K562 (cell line): ENCODE measurements around the gene TNFRSF18. TPM values are rescaled to one million over a fixed set of nuclear protein-coding genes. Genes with fewer than 3 reads are reported as not detected.

ENCODE experiments used
- HNRNPLL ChIP-seq: fragments of 200-400 bp; formaldehyde crosslinking; IDR thresholded peaks from 2 replicates; pipeline ENCODE4 v1.6.1; 2017; ENCODE audit warnings: low read length, low read depth, mild to moderate bottlenecking; ENCODE audit not compliant: poor library complexity, severe bottlenecking
- LARP7 ChIP-seq: fragments of 450-650 bp; IDR thresholded peaks from 2 replicates; pipeline ENCODE4 v1.6.1; 2016
- MCM3 ChIP-seq: fragments of 450-650 bp; IDR thresholded peaks from 2 replicates; pipeline ENCODE4 v1.6.1; 2016
- MCM7 ChIP-seq, 2 experiments: fragments of 450-650 bp; IDR thresholded peaks; 2 replicates each; pipeline ENCODE4 v1.6.1; 2016 to 2018
- NCOA4 ChIP-seq: fragments of 450-650 bp; IDR thresholded peaks from 2 replicates; pipeline ENCODE4 v1.6.1; 2018; ENCODE audit warnings: mild to moderate bottlenecking; ENCODE audit not compliant: partially characterized antibody
- STAT6 ChIP-seq: sonication (generic); formaldehyde crosslinking; IDR thresholded peaks from 2 replicates; pipeline ENCODE4 v1.8.1; 2023; ENCODE audit warnings: mild to moderate bottlenecking, missing genetic modification reagents
- TCF7L2 ChIP-seq: fragments of 150-350 bp; IDR thresholded peaks from 2 replicates; pipeline ENCODE4 v1.6.1; 2016; ENCODE audit warnings: low read depth, mild to moderate bottlenecking, low read length, moderate library complexity
- TFAM ChIP-seq: fragments of 250-450 bp; sonication (Bioruptor Pico); conservative IDR thresholded peaks from 2 replicates; pipeline ENCODE4 v1.5.0; 2021; ENCODE audit warnings: mild to moderate bottlenecking, moderate library complexity
- WHSC1 ChIP-seq: IDR thresholded peaks from one replicate; pipeline ENCODE4 v1.6.1; 2012; ENCODE audit warnings: low read length, control low read depth, inconsistent platforms
- ZBTB12 ChIP-seq: fragments of 250-450 bp; sonication (Bioruptor Pico); IDR thresholded peaks from 2 replicates; pipeline ENCODE4 v1.4.0; 2020
- ZMIZ1 ChIP-seq, 2 experiments: fragments of 150-350 bp in 1 of 2; IDR thresholded peaks; 2 replicates each; pipeline ENCODE4 v1.6.1; 2012 to 2016; ENCODE audit warnings: low read depth in 2 of 2, low read length in 2 of 2, mild to moderate bottlenecking in 1 of 2, moderate library complexity in 1 of 2
- ZNF592 ChIP-seq: fragments of 450-650 bp; IDR thresholded peaks from 2 replicates; pipeline ENCODE4 v1.6.1; 2017; ENCODE audit warnings: antibody characterized with exemption, mild to moderate bottlenecking
- ZZZ3 ChIP-seq: fragments of 450-650 bp; IDR thresholded peaks from 2 replicates; pipeline ENCODE4 v1.6.1; 2016; ENCODE audit warnings: antibody characterized with exemption, mild to moderate bottlenecking, moderate library complexity
- polyA plus RNA-seq, 8 experiments: library from polyadenylated mRNA; depleted of rRNA in 4 of 8; stranded (reverse) in 5 of 8; unstranded in 3 of 8; fragments of >200 nt; fragmentation: Nextera tagmentation in 2 of 8; fragmentation: Illumina TruSeq in 1 of 8; extraction: Ambion mirVana in 2 of 8; extraction: Trizol in 1 of 8; gene quantifications; 2 replicates each; pipeline versions ENCODE4 v1.2.1 to v1.2.3, GENCODE V29; 2011 to 2014; ENCODE audit warnings: inconsistent platforms in 1 of 8, missing spikeins in 1 of 8
- total RNA-seq, 7 experiments: library from RNA; depleted of rRNA in 6 of 7; stranded (reverse); fragments of >200 nt in 6 of 7; fragmentation: Illumina TruSeq in 2 of 7; extraction: Trizol in 2 of 7; gene quantifications; 2 replicates each; pipeline versions ENCODE4 v1.2.1 to v1.2.3, GENCODE V29; 2011 to 2021; ENCODE audit warnings: low replicate concordance in 1 of 7

The TNFRSF18 gene
- total and polyA plus RNA-seq, 9 of the 15 experiments (the other 6 are each of a cell fraction or from before 2014, with no cell fraction given): 0.24 to 0.27 TPM; not detected in 7

GRCh38 chr1:1157914-1158710 lies 48.3 kb downstream of the TNFRSF18 start (continued):
- TF ChIP-seq STAT6 (no peak), HNRNPLL (no peak), ZBTB12 (CRISPR knock-in tag) (no peak), ZNF592 (no peak), MCM7 (IDR thresholded peaks at IDR 0.05) (no peak), LARP7 (no peak), WHSC1 (no peak), ZMIZ1 (IDR thresholded peaks at IDR 0.05; ENCODE audit: low read depth in 2 of 2, low read length in 2 of 2) (no peak), ZZZ3 (no peak), TFAM (no peak), TCF7L2 (no peak), MCM3 (no peak), NCOA4 (no peak)
